ENCODE results near the gene PTPRT. TPM values are rescaled to one million over a fixed set of nuclear protein-coding genes. Genes with fewer than 3 reads are reported as not detected.

The PTPRT gene
- total RNA-seq, 1 donor from 2014 or later: 0.19 TPM

GRCh38 chr20:42432496-42433334 is 757.0 kb downstream of the PTPRT start:
- peak; percentile 93 for ATAC-seq
- intact Hi-C loops (cut with DNase I): loop anchor here (5.0 to 10.0 kb wide), 2 partner anchors 40 to 88 kb away; no protein-coding TSS in a partner anchor
- no peak for DNase-seq (ENCODE audit: missing footprints)

GRCh38 chr20:42430598-42430997 is 759.1 kb downstream of the PTPRT start:
- intact Hi-C loops (cut with DNase I): loop anchor here (5.0 to 10.0 kb wide), 2 partner anchors 38 to 86 kb away; no protein-coding TSS in a partner anchor
- DNase-seq (ENCODE audit: missing footprints) (no peak), ATAC-seq (no peak)

- DNase-seq (ENCODE audit: missing footprints) (no peak), ATAC-seq (peak; percentile 65)
- intact Hi-C loops (cut with DNase I): loop anchor here (5.0 to 10.0 kb wide), 2 partner anchors 38 to 85 kb away; no protein-coding TSS in a partner anchor
These were observed 759.8 kb downstream of the PTPRT start for GRCh38 chr20:42429761-42430458.

GRCh38 chr20:42419814-42420532 is 769.7 kb downstream of the PTPRT start:
- intact Hi-C loops (cut with DNase I): no loop called here
- no peak for ATAC-seq
- no peak for DNase-seq (ENCODE audit: missing footprints)

- intact Hi-C loops (cut with DNase I): no loop called here
- DNase-seq (ENCODE audit: missing footprints): no peak
- no peak for ATAC-seq
These were observed 782.9 kb downstream of the PTPRT start for GRCh38 chr20:42406826-42407225.

GRCh38 chr20:42402455-42402854 is 787.3 kb downstream of the PTPRT start:
- DNase-seq (ENCODE audit: missing footprints) (no peak), ATAC-seq (no peak)
- intact Hi-C loops (cut with DNase I): no loop called here

GRCh38 chr20:42401613-42402012 is 788.1 kb downstream of the PTPRT start:
- peak; percentile 46 for ATAC-seq
- intact Hi-C loops (cut with DNase I): no loop called here
- DNase-seq (ENCODE audit: missing footprints): no peak

- ATAC-seq (no peak), DNase-seq (ENCODE audit: missing footprints) (no peak)
- intact Hi-C loops (cut with DNase I): no loop called here
These were observed 789.9 kb downstream of the PTPRT start for GRCh38 chr20:42399802-42400201.

- intact Hi-C loops (cut with DNase I): loop anchor here (5.0 kb wide), 1 partner anchor 40 kb away; no protein-coding TSS in a partner anchor
- DNase-seq (ENCODE audit: missing footprints): no peak
- peak; percentile 96 for ATAC-seq
These were observed 797.3 kb downstream of the PTPRT start for GRCh38 chr20:42392442-42392841.

GRCh38 chr20:42391807-42392206 is 797.9 kb downstream of the PTPRT start:
- ATAC-seq (no peak), DNase-seq (ENCODE audit: missing footprints) (no peak)
- intact Hi-C loops (cut with DNase I): loop anchor here (5.0 kb wide), 1 partner anchor 40 kb away; no protein-coding TSS in a partner anchor

- ATAC-seq (no peak), DNase-seq (ENCODE audit: missing footprints) (peak; percentile 50)
- intact Hi-C loops (cut with DNase I): no loop called here
These were observed 809.4 kb downstream of the PTPRT start for GRCh38 chr20:42380287-42380686.

- ATAC-seq (no peak), DNase-seq (ENCODE audit: missing footprints) (no peak)
- intact Hi-C loops (cut with DNase I): no loop called here
These were observed 810.3 kb downstream of the PTPRT start for GRCh38 chr20:42379385-42379784.

GRCh38 chr20:42378826-42379225 is 810.9 kb downstream of the PTPRT start:
- intact Hi-C loops (cut with DNase I): no loop called here
- DNase-seq (ENCODE audit: missing footprints) (no peak), ATAC-seq (no peak)

GRCh38 chr20:42376131-42376530 is 813.6 kb downstream of the PTPRT start:
- intact Hi-C loops (cut with DNase I): no loop called here
- ATAC-seq: no peak
- DNase-seq (ENCODE audit: missing footprints): no peak

- intact Hi-C loops (cut with DNase I): no loop called here
- DNase-seq (ENCODE audit: missing footprints) (no peak), ATAC-seq (no peak)
These were observed 816.7 kb downstream of the PTPRT start for GRCh38 chr20:42373049-42373448.

GRCh38 chr20:42370075-42370474 is 819.6 kb downstream of the PTPRT start:
- no peak for DNase-seq (ENCODE audit: missing footprints)
- intact Hi-C loops (cut with DNase I): no loop called here
- ATAC-seq: no peak

GRCh38 chr20:42368910-42369309 is 820.8 kb downstream of the PTPRT start:
- ATAC-seq (no peak), DNase-seq (ENCODE audit: missing footprints) (no peak)
- intact Hi-C loops (cut with DNase I): no loop called here

GRCh38 chr20:42366626-42367025 is 823.1 kb downstream of the PTPRT start:
- intact Hi-C loops (cut with DNase I): no loop called here
- ATAC-seq: no peak
- DNase-seq (ENCODE audit: missing footprints): no peak

- intact Hi-C loops (cut with DNase I): no loop called here
- DNase-seq (ENCODE audit: missing footprints) (no peak), ATAC-seq (no peak)
These were observed 825.3 kb downstream of the PTPRT start for GRCh38 chr20:42364446-42364845.

Measured in Right ventricle myocardium inferior (tissue), 1 donor.